ENCODE results near the gene CELF2. TPM values are rescaled to one million over a fixed set of nuclear protein-coding genes. Genes with fewer than 3 reads are reported as not detected.

The CELF2 gene
- polyA plus RNA-seq, 1 experiment: 24.7 TPM

DNA sequence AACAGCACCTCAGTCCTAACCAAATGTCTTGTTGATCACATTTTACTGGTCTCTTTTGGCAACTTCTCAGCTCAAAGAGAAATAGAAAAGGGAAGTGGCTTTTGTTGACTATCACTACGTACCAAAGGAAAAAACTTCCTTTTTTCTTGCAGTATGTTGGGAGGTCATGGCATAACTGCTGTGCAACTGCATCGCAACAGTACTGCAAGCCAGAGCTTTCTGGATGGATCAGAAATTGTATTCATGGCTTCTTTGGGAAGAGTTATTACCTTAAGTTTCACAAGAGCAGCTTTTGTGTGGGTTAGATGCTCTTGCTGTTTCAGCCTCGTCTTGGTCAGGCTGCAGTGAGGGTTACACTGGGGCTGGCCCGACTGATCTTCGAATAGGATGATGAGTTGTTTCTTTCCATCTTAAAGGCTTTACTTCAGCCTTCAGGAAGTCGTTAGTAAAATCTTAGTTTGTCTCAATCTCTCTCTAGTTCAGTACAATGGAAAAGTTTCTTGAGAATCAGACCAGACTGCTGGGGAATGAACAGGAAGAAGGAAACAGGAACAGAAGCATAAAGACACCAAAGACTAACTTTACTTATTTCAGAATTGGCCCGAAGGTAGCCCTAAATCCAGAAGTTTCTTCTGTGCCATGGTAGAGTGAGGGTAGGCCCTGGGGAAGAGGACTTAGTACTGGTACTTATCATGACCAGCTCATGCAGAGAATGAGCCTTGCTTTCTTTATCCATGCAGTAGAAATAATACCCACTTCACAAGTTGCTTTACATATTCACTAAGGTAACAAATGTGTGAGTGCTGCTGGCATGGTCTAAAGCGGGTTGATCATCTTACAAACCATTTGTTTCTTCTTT, 153.6 kb downstream of the CELF2 start:
- H3K27me3 ChIP-seq (ENCODE audit: control insufficient read depth, insufficient read depth, low read length): peaks cover under 1% of the 10 kb centered on the region
- CTCF ChIA-PET: no interaction called here
- H3K9me3 ChIP-seq (ENCODE audit: control insufficient read depth, insufficient read depth, low read length): no peaks in the 10 kb centered on the region
- POLR2A ChIA-PET: no interaction called here
- H3K27ac ChIP-seq (ENCODE audit: low read depth, low read length): no peak overlapping the region
- TF ChIP-seq, protein P1, sequence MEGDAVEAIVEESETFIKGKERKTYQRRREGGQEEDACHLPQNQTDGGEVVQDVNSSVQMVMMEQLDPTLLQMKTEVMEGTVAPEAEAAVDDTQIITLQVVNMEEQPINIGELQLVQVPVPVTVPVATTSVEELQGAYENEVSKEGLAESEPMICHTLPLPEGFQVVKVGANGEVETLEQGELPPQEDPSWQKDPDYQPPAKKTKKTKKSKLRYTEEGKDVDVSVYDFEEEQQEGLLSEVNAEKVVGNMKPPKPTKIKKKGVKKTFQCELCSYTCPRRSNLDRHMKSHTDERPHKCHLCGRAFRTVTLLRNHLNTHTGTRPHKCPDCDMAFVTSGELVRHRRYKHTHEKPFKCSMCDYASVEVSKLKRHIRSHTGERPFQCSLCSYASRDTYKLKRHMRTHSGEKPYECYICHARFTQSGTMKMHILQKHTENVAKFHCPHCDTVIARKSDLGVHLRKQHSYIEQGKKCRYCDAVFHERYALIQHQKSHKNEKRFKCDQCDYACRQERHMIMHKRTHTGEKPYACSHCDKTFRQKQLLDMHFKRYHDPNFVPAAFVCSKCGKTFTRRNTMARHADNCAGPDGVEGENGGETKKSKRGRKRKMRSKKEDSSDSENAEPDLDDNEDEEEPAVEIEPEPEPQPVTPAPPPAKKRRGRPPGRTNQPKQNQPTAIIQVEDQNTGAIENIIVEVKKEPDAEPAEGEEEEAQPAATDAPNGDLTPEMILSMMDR (IDR thresholded peaks at IDR 0.05; ENCODE audit: low read depth, low read length): no peak
- no peak for DNase-seq (ENCODE audit: low read depth, low spot score)
- no peak overlapping the region for H3K4me3 ChIP-seq (ENCODE audit: low read depth, low read length)

DNA sequence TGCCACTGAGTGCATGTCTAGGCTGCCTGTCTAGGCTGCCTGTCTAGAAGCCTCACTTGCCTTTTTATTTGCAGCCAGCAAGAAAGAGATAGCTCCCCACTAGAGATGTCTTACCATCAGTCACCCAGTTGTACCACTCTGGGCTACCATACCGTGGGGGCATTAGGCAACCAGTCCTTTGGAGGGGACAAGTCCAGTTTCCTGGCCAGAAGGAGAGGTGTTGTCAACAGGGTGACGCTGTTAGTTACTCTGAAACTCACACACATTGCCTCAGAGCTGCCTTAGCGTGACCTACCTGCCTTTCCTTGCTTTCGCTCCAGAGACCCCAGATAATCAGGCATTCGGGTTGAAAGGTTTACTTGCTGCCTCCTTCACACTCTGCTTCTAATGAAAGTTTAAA, 155.4 kb downstream of the CELF2 start:
- Histone ChIP-seq H3K27me3 (ENCODE audit: control insufficient read depth, insufficient read depth, low read length) (no peaks in the 10 kb centered on the region), H3K9me3 (ENCODE audit: control insufficient read depth, insufficient read depth, low read length) (no peaks in the 10 kb centered on the region), H3K27ac (ENCODE audit: low read depth, low read length) (no peak overlapping the region), H3K4me3 (ENCODE audit: low read depth, low read length) (no peak overlapping the region)
- CTCF ChIA-PET: no interaction called here
- POLR2A ChIA-PET: no interaction called here
- no peak for DNase-seq (ENCODE audit: low read depth, low spot score)
- TF ChIP-seq, protein P1 (IDR thresholded peaks at IDR 0.05; ENCODE audit: low read depth, low read length): no peak

DNA sequence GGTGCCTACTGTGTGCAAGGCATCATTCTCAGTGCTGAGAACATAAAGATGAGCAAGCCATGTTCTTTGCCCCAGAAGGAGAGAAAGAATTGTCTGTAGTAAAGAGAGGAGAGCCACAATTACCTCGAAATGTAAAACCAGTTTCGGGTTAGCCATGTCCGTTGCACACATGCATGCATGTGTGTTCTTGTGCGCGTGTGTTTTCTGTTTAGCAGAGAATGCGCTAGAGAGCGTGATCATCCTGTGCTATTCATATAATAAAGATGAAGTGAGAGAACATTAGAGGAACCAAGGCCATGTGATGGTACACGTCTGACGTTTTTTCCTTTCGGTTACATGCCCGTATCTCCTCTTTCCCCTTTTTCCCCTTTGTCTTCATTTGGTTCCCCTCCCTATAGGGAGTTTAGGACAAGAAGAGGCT, 158.2 kb downstream of the CELF2 start:
- CTCF ChIA-PET: no interaction called here
- POLR2A ChIA-PET: no interaction called here
- H3K4me3 ChIP-seq (ENCODE audit: low read depth, low read length): no peak overlapping the region
- TF ChIP-seq, protein P1 (IDR thresholded peaks at IDR 0.05; ENCODE audit: low read depth, low read length): no peak
- no peaks in the 10 kb centered on the region for H3K27me3 ChIP-seq (ENCODE audit: control insufficient read depth, insufficient read depth, low read length)
- no peak for DNase-seq (ENCODE audit: low read depth, low spot score)
- H3K9me3 ChIP-seq (ENCODE audit: control insufficient read depth, insufficient read depth, low read length): no peaks in the 10 kb centered on the region
- H3K27ac ChIP-seq (ENCODE audit: low read depth, low read length): no peak overlapping the region

DNA sequence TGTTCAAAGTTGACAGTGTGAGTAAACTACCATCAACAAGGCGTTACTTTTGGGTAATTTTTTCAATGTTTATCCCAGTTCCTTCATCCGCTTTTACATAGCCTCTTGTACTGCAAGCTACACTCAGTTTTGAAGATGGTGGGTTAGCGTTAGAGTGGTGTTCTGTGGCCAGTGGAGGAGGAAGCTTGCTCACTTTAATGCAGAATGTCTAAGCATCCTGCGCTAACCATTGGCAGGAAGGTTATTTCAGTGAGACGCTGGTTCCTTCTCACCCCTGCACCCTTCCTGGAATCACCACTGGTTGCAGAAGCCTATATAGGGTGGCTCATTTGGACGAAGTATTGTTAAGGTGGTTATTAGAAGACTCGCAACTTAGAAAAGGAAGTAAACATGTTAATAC, 159.1 kb downstream of the CELF2 start:
- no peak for DNase-seq (ENCODE audit: low read depth, low spot score)
- POLR2A ChIA-PET: no interaction called here
- H3K27me3 ChIP-seq (ENCODE audit: control insufficient read depth, insufficient read depth, low read length): no peaks in the 10 kb centered on the region
- CTCF ChIA-PET: interaction anchor here (0.7 kb wide), 1 partner anchor 64 kb away, joined by 7 read pairs; no protein-coding TSS in a partner anchor
- H3K27ac ChIP-seq (ENCODE audit: low read depth, low read length): no peak overlapping the region
- no peaks in the 10 kb centered on the region for H3K9me3 ChIP-seq (ENCODE audit: control insufficient read depth, insufficient read depth, low read length)
- no peak overlapping the region for H3K4me3 ChIP-seq (ENCODE audit: low read depth, low read length)
- TF ChIP-seq, protein P1 (IDR thresholded peaks at IDR 0.05; ENCODE audit: low read depth, low read length): no peak

- Histone ChIP-seq H3K4me3 (ENCODE audit: low read depth, low read length) (no peak overlapping the region), H3K27ac (ENCODE audit: low read depth, low read length) (no peak overlapping the region), H3K27me3 (ENCODE audit: control insufficient read depth, insufficient read depth, low read length) (no peaks in the 10 kb centered on the region), H3K9me3 (ENCODE audit: control insufficient read depth, insufficient read depth, low read length) (no peaks in the 10 kb centered on the region)
- ChIA-PET CTCF (interaction anchor here (0.7 kb wide), 1 partner anchor 64 kb away, joined by 7 read pairs; no protein-coding TSS in a partner anchor), POLR2A (no interaction called here)
- no peak for DNase-seq (ENCODE audit: low read depth, low spot score)
- TF ChIP-seq, protein P1 (IDR thresholded peaks at IDR 0.05; ENCODE audit: low read depth, low read length): no peak
Observed at GRCh38 chr10:11177381-11177780, 159.7 kb downstream of the CELF2 start.

Measured in AG04450 (cell line).